Heart left ventricle (tissue), 16 donors: ENCODE results near the gene TPSAB1. TPM values are rescaled to one million over a fixed set of nuclear protein-coding genes. Genes with fewer than 3 reads are reported as not detected.
"Not testable (repeated sequence)": the region's sequence is repeated elsewhere in the genome, so short reads cannot be mapped to it uniquely, and the experiment has no call there.

Experiments
- ATAC-seq, 4 donors: fragments of 200-7000 bp; cut with Tn5 transposase; one replicate each; pipeline ENCODE4 v1.9.1; 2020 to 2022; ENCODE audit warnings: moderate library complexity in 4 of 4, mild to moderate bottlenecking in 3 of 4, moderate number of reproducible peaks in 1 of 4
- DNase-seq, 5 donors: peaks; one replicate each; pipeline ENCODE4 v3.0.0-alpha.2; 2020
- H3K27ac ChIP-seq, 12 donors: fragments of 200-600 bp; sonication (generic) in 4 of 12; one replicate each; pipeline versions ENCODE4 v1.5.0 to v1.8.0; 2016 to 2022; ENCODE audit warnings: mild to moderate bottlenecking in 2 of 12
- H3K27me3 ChIP-seq, 9 donors: fragments of 200-600 bp; sonication (generic) in 2 of 9; one replicate each; pipeline versions ENCODE4 v1.5.1 to v1.8.0; 2016 to 2022; ENCODE audit warnings: mild to moderate bottlenecking in 3 of 9
- H3K36me3 ChIP-seq, 9 donors: fragments of 200-600 bp; sonication (generic) in 2 of 9; one replicate each; pipeline versions ENCODE4 v1.5.0 to v1.8.0; 2018 to 2022; ENCODE audit warnings: mild to moderate bottlenecking in 2 of 9
- H3K4me1 ChIP-seq, 12 donors: fragments of 200-600 bp; sonication (generic) in 4 of 12; one replicate each; pipeline versions ENCODE4 v1.5.0 to v1.8.0; 2016 to 2022; ENCODE audit warnings: mild to moderate bottlenecking in 3 of 12
- H3K4me3 ChIP-seq, 12 donors: fragments of 200-600 bp; sonication (generic) in 4 of 12; one replicate each; pipeline versions ENCODE4 v1.5.0 to v1.8.0; 2017 to 2022; ENCODE audit warnings: mild to moderate bottlenecking in 9 of 12, moderate library complexity in 4 of 12
- H3K9me3 ChIP-seq, 12 donors: fragments of 200-600 bp; sonication (generic) in 4 of 12; one replicate each; pipeline versions ENCODE4 v1.5.0 to v1.8.0; 2016 to 2022; ENCODE audit warnings: mild to moderate bottlenecking in 1 of 12
- CTCF ChIP-seq, 12 donors: fragments of 200-600 bp; sonication (generic) in 4 of 12; IDR thresholded peaks; one replicate each; pipeline versions ENCODE4 v1.5.0 to v1.8.0; 2018 to 2022; ENCODE audit warnings: antibody characterized with exemption in 12 of 12, mild to moderate bottlenecking in 5 of 12
- POLR2A ChIP-seq, 2 donors: fragments of 450-650 bp; IDR thresholded peaks; one replicate each; pipeline ENCODE4 v1.6.1; 2017; ENCODE audit warnings: antibody characterized with exemption in 2 of 2, mild to moderate bottlenecking in 2 of 2, moderate library complexity in 2 of 2
- WGBS, 4 donors: extraction: QIAGEN DNeasy Blood & Tissue Kit in 2 of 4; methylation state at CpG; one replicate each; pipeline versions ENCODE4 v1.1.5 to v1.1.7; 2013 to 2018; 5-methylcytosine and 5-hydroxymethylcytosine counted together
- intact Hi-C, 10 donors: fragments of 100-400 bp; cut with DNase I; formaldehyde crosslinking; loops; one replicate each; pipeline versions ENCODE4 v1.11.1 to v1.14.2; 2022
- long read RNA-seq, 3 donors: library from polyadenylated mRNA; unstranded; transcript quantifications; one replicate each; pipeline ENCODE4 v2.0.0, GENCODE V29; 2020 to 2021
- polyA plus RNA-seq, 2 donors: library from polyadenylated mRNA; stranded (reverse); fragments of 200-250 nt; gene quantifications; one replicate each; pipeline ENCODE4 v1.2.3, GENCODE V29; 2013
- total RNA-seq, 9 donors: library from RNA; depleted of rRNA in 2 of 9; stranded (reverse); fragments of >200 nt in 2 of 9; fragmentation: NEBNext Ultra II Directional in 3 of 9; extraction: Animal tissue kit (Norgen Biotek cat#: 25700) in 3 of 9; gene quantifications; one replicate each; pipeline versions ENCODE4 v1.1.0 to v1.2.4, GENCODE V29; 2016 to 2023
- donor health status: ischemic (EF 13 %, LVEDD 7.1; RV severe dilation, severe dysfunction).
- donor health status: healthy with polysubstance abuse.
- donor health status: DM: no; HTN: yes; CAD: no.
- donor health status: DM: no; HTN: no; CAD: no.
- donor health status: ischemic (EF 25% LVEDD 6.9; RV normal size, moderate dysfunction).
- donor health status: ischemic (EF 25% LVEDD 5.7; RV mildly dilated, moderate dysfunction).
- donor health status: healthy.
- donor health status: DM: yes; HTN: yes; CAD: no.
- donor health status: ischemic (EF 35%, LVEDD 5.7; RV mildly dilated, moderate dysfunction).
- donor health status: nonischemic (EF 11% LVEDD 7.7; RV severe dilation, severe dysfunction).
- donor health status: DM: yes; HTN: yes; CAD: no.
- donor health status: PGD.
- donor health status: ischemic (EF 29% LVEDD 5.4; RV normal size, mild dysfunction).
- donor health status: nonischemic (EF 23%, LVEDD 6.1; RV moderate dilation, normal function).

The TPSAB1 gene
- total RNA-seq (10 to 100 TPM in 1 of 9 donors, 1 to 10 TPM in 7, not detected in 1; 1.1 to 14.3 (median 3.5) TPM), polyA plus RNA-seq (1 to 10 TPM; 1.1 to 3.7 TPM)
- long read RNA-seq, donor 1, partial matches to known transcripts = 0 of 5 reads
- long read RNA-seq, donor 1, other reads (novel, unspliced or antisense) = 0 of 5 reads
- long read RNA-seq, donor 2 = 0 reads
- long read RNA-seq, donor 3 = 0 reads

DNA sequence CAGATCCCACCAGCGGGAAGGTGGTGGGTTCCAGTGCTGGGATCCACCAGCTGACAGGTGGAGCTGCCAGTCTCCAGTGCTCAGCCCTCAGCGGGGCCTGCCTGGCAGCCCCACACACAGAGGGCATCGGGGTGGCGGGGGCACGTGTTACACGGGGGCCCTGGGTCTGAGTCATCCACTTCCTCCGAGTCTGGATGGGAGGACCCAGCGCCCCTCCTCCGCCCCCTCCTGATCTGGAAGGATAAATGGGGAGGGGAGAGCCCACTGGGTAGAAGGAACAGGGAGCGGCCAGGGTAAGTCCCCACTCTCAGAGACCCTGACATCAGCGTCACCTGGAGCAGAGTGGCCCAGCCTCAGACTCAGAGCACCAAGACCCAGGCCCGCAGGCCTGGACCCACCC lies at the start of gene TPSAB1:
TSS of gene TPSAB1 (plus strand) at position 270 of the 400 bp plus-strand sequence. CDS start 234 bp downstream, outside the sequence.
- WGBS, 4 donors = 54 to 57% (median 57%) methylated on average over 6 to 7 of the region's 12 CpGs; no CpG with 5 or more reads in 1 of the 4 donors

DNA sequence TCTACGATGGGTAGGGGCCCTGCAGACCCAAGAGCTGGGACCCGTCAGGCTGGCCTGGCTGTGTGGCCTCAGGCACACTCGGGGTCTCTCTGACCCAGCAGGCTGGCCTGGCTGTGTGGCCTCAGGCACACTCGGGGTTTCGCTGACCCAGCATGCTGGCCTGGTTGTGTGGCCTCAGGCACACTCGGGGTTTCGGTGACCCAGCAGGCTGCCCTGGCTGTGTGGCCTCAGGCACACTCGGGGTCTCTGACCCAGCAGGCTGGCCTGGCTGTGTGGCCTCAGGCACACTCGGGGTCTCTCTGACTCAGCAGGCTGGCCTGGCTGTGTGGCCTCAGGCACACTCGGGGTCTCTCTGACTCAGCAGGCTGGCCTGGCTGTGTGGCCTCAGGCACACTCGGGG lies 49.7 kb upstream of the TPSAB1 start:
- DNase-seq, H3K36me3 ChIP-seq, H3K9me3 ChIP-seq, H3K27me3 ChIP-seq, ATAC-seq, H3K4me3 ChIP-seq, H3K4me1 ChIP-seq: not testable (repeated sequence)
- peak overlapping the region in 1 of 12 donors; percentile 16 for H3K27ac ChIP-seq
- WGBS, 4 donors = 67 to 91% (median 80%) methylated on average over 4 to 11 of the region's 11 CpGs
- intact Hi-C loops = loop anchor here in 1 of 10 donors (10.0 kb wide), 1 partner anchor 376 kb away; no protein-coding TSS in a partner anchor

More for the DNA sequence above, at the start of gene TPSAB1:
- H3K27me3 ChIP-seq = peaks cover 0 to 13% (median 3%) of the 10 kb centered on the region in 9 donors
- H3K36me3 ChIP-seq, ATAC-seq, H3K4me3 ChIP-seq, H3K9me3 ChIP-seq, H3K27ac ChIP-seq, H3K4me1 ChIP-seq, DNase-seq, intact Hi-C loops: not testable (repeated sequence)

- no peaks in the 10 kb centered on the region for H3K36me3 ChIP-seq
- peaks cover 0 to 6% (median 0%) of the 10 kb centered on the region in 12 donors for H3K4me1 ChIP-seq
- WGBS, 4 donors = 69 to 78% (median 73%) methylated on average over 6 to 9 of the region's 9 CpGs
- intact Hi-C loops = loop anchor here in 3 of 10 donors (2.0 to 10.0 kb wide), 3 partner anchors 84 to 378 kb away; no protein-coding TSS in a partner anchor
- H3K9me3 ChIP-seq = no peaks in the 10 kb centered on the region
- TF ChIP-seq POLR2A (IDR thresholded peaks at IDR 0.05) (no peak), CTCF (IDR thresholded peaks at IDR 0.05) (no peak)
- no peak overlapping the region for H3K4me3 ChIP-seq
- H3K27me3 ChIP-seq = peaks cover 0 to 9% (median 0%) of the 10 kb centered on the region in 9 donors
- DNase-seq = no peak
- peak overlapping the region in 1 of 12 donors; percentile 80 for H3K27ac ChIP-seq
- ATAC-seq = no peak
These were observed 48.0 kb upstream of the TPSAB1 start for GRCh38 chr16:1192384-1193073.

GRCh38 chr16:1193143-1193824 lies 47.2 kb upstream of the TPSAB1 start:
- 76 to 79% (median 77%) methylated on average over 20 to 30 of the region's 30 CpGs for WGBS, 4 donors
- Histone ChIP-seq H3K36me3 (no peaks in the 10 kb centered on the region), H3K27ac (peak overlapping the region in 1 of 12 donors; percentile 80), H3K27me3 (peaks cover 0 to 9% (median 0%) of the 10 kb centered on the region in 9 donors), H3K4me1 (peaks cover 0 to 6% (median 0%) of the 10 kb centered on the region in 12 donors), H3K4me3 (no peak overlapping the region), H3K9me3 (no peaks in the 10 kb centered on the region)
- DNase-seq = no peak
- no peak for ATAC-seq
- TF ChIP-seq POLR2A (IDR thresholded peaks at IDR 0.05) = no peak
- TF ChIP-seq CTCF (IDR thresholded peaks at IDR 0.05) = no peak
- intact Hi-C loops = loop anchor here in 3 of 10 donors (2.0 to 10.0 kb wide), 3 partner anchors 84 to 378 kb away; no protein-coding TSS in a partner anchor
